H7 (cell line): ENCODE measurements around the gene IFI35. TPM values are rescaled to one million over a fixed set of nuclear protein-coding genes. Genes with fewer than 3 reads are reported as not detected.
"Not testable (repeated sequence)": the region's sequence is repeated elsewhere in the genome, so short reads cannot be mapped to it uniquely, and the experiment has no call there.

Experiments used
- DNase-seq: peaks from one replicate; pipeline ENCODE4 v3.0.0; 2012
- H3K27me3 ChIP-seq: 2 replicates; pipeline ENCODE4 v1.6.0; 2011; ENCODE audit warnings: mild to moderate bottlenecking, low read length; ENCODE audit not compliant: control insufficient read depth, insufficient read depth
- H3K36me3 ChIP-seq: replicated peaks from 2 replicates; pipeline ENCODE4 v1.5.1; 2011; ENCODE audit warnings: low read length; ENCODE audit not compliant: control insufficient read depth, insufficient read depth
- H3K4me3 ChIP-seq: 2 replicates; pipeline ENCODE4 v1.5.1; 2011; ENCODE audit warnings: low read depth, mild to moderate bottlenecking, control low read depth, low read length, moderate library complexity; ENCODE audit not compliant: insufficient read depth
- total RNA-seq: library from RNA; depleted of rRNA; stranded (reverse); fragments of >200 nt; shearing (Covaris generic); gene quantifications from 2 replicates; pipeline ENCODE4 v1.2.3, GENCODE V29; 2014; rRNA removed

IFI35 gene
- total RNA-seq, 1 experiment from 2014 or later: 3.9 TPM

GRCh38 chr17:43051969-43052368 lies 45.4 kb downstream of the IFI35 start:
- Histone ChIP-seq H3K27me3 (no peaks in the 10 kb centered on the region), H3K36me3 (peaks cover 6% of the 10 kb centered on the region), H3K4me3 (no peak overlapping the region)
- no peak for DNase-seq

- H3K36me3 ChIP-seq, DNase-seq, H3K27me3 ChIP-seq, H3K4me3 ChIP-seq: not testable (repeated sequence)
These were observed 46.4 kb downstream of the IFI35 start for GRCh38 chr17:43053008-43053407.

- DNase-seq: no peak
- Histone ChIP-seq H3K36me3 (peaks cover 5% of the 10 kb centered on the region), H3K4me3 (no peak overlapping the region), H3K27me3 (no peaks in the 10 kb centered on the region)
These were observed 49.5 kb downstream of the IFI35 start for GRCh38 chr17:43056051-43056450.

- no peak overlapping the region for H3K4me3 ChIP-seq
- no peaks in the 10 kb centered on the region for H3K27me3 ChIP-seq
- no peaks in the 10 kb centered on the region for H3K36me3 ChIP-seq
- no peak for DNase-seq
These were observed 56.5 kb downstream of the IFI35 start for GRCh38 chr17:43062984-43063638.

Other genes with a start within 250 kb of the IFI35 start
- gene RAMP2, start 245.6 kb upstream of the IFI35 start, total RNA-seq: 10.8 and 13.5 TPM in 2 replicates
- 146 and 152 TPM in 2 replicates for gene VPS25, start 233.3 kb upstream of the IFI35 start, total RNA-seq
- gene WNK4, start 226.2 kb upstream of the IFI35 start, total RNA-seq: 0.24 and 0.44 TPM in 2 replicates
- 75.9 and 89.7 TPM in 2 replicates for gene COA3, start 208.1 kb upstream of the IFI35 start, total RNA-seq
- 0.17 TPM in 1 of 2 replicates, not detected in the other for gene CNTD1, start 207.9 kb upstream of the IFI35 start, total RNA-seq
- gene BECN1, start 182.5 kb upstream of the IFI35 start, total RNA-seq: 52.4 and 55.6 TPM in 2 replicates
- 113 and 121 TPM in 2 replicates for gene PSME3, start 173.4 kb upstream of the IFI35 start, total RNA-seq
- gene AOC2, start 162.2 kb upstream of the IFI35 start, total RNA-seq: 1.9 and 6.0 TPM in 2 replicates
- 0.31 and 3.5 TPM in 2 replicates for gene AOC3, start 155.6 kb upstream of the IFI35 start, total RNA-seq
- not detected in 2 replicates for gene G6PC1, start 106.0 kb upstream of the IFI35 start, total RNA-seq
- 28.7 and 34.2 TPM in 2 replicates for gene AARSD1, start 42.3 kb upstream of the IFI35 start, total RNA-seq
- 1.0 and 2.7 TPM in 2 replicates for gene PTGES3L, start 26.7 kb upstream of the IFI35 start, total RNA-seq
- gene RUNDC1, start 26.2 kb upstream of the IFI35 start, total RNA-seq: 7.7 and 8.3 TPM in 2 replicates
- 1,832 and 1,859 TPM in 2 replicates for gene RPL27, start 8.4 kb upstream of the IFI35 start, total RNA-seq
- gene VAT1, start 15.6 kb downstream of the IFI35 start, total RNA-seq: 263 and 264 TPM in 2 replicates
- gene RND2, start 18.4 kb downstream of the IFI35 start, total RNA-seq: 25.3 and 25.9 TPM in 2 replicates
- gene BRCA1, start 118.6 kb downstream of the IFI35 start, total RNA-seq: 27.2 and 27.9 TPM in 2 replicates
- gene NBR1, start 164.4 kb downstream of the IFI35 start, total RNA-seq: 44.2 and 60.1 TPM in 2 replicates
- 0.96 and 1.7 TPM in 2 replicates for gene TMEM106A, start 205.1 kb downstream of the IFI35 start, total RNA-seq
- gene CCDC200, start 221.8 kb downstream of the IFI35 start, total RNA-seq: not detected in 2 replicates
- not detected in 2 replicates for gene RNU2-1, start 227.2 kb downstream of the IFI35 start, total RNA-seq